ENCODE data around the gene SMC6. TPM values are rescaled to one million over a fixed set of nuclear protein-coding genes. Genes with fewer than 3 reads are reported as not detected.

Gene SMC6
- total and polyA plus RNA-seq, 12 donors = 4.2 to 18.6 (median 7.6) TPM

DNA sequence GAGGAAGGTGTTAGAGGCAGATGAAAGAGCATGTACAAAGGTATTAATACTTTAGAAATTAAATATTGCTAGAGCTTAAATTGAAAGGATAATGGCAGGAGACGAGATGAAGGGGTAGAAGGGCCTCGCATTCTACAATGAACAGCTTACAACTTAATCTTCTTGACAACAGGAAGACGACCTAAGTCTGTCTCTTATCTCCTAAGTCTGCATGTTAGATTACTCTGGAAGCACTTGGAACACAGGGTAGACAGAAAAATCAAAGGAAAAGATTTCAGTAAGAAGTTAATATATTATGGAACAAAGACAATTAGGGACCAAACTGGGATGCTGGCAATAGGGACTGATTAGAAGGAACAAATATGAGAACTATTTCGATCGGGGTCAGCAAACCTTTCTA is 34.9 kb downstream of the SMC6 start:
- TF ChIP-seq POLR2A (IDR thresholded peaks at IDR 0.05) (no peak), CTCF (IDR thresholded peaks at IDR 0.05) (no peak)
- no peak overlapping the region for H3K27ac ChIP-seq
- H3K9me3 ChIP-seq (replicated peaks in 1 of 3) = no peaks in the 10 kb centered on the region
- no peaks in the 10 kb centered on the region for H3K4me1 ChIP-seq (replicated peaks in 1 of 2)
- WGBS, 4 donors = 72 to 84% (median 81%) methylated on average over 5 of the region's 5 CpGs
- no peaks in the 10 kb centered on the region for H3K27me3 ChIP-seq
- H3K4me3 ChIP-seq = no peak overlapping the region
- no peak for DNase-seq
- peaks cover 0 to 36% of the 10 kb centered on the region in 2 donors for H3K36me3 ChIP-seq (replicated peaks in 1 of 2)
- intact Hi-C loops (cut with DNase I) = loop anchor here in 1 of 2 donors (10.0 kb wide), 1 partner anchor 106 kb away; no protein-coding TSS in a partner anchor

DNA sequence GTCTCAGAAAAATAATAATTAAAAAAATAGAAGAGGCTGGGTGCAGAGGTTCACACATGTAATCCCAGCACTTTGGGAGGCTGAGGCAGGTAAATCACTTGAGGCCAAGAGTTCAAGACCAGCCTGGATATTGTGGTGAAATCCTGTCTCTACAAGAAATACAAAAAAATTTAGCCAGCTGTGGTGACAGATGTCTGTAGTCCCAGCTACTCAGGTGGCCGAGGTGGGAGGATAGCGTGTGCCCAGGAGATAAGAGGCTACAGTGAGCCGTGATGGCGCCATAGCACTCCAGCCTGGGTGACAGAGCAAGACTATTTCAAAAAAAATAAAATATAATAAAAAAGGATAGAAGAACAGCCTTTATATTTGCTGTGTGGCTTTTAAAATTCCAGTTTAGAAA is 35.9 kb downstream of the SMC6 start:
- intact Hi-C loops (cut with DNase I) = loop anchor here in 1 of 2 donors (10.0 kb wide), 1 partner anchor 107 kb away; no protein-coding TSS in a partner anchor

DNA sequence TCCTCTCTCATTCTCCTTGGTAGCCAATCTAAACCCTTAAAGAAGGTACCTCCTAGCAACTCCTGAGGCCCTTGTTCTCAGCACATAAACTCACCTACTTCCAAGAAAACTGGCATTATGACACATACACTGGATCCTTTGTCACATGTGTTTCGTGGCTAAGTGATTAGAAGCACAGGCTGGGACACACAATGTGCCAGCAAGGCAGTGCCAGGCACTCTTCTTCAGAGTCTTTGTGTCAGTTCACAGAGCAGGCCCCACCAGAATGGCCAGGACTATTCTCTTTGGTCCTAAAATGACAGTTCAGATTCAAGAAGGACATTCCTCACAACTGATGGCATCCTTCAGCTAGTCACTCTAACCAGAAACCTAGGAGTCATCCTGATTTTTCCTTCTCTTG is 40.3 kb downstream of the SMC6 start:
- Histone ChIP-seq H3K9me3 (replicated peaks in 1 of 3) (no peaks in the 10 kb centered on the region), H3K27ac (no peak overlapping the region), H3K36me3 (replicated peaks in 1 of 2) (peaks cover 0 to 29% of the 10 kb centered on the region in 2 donors), H3K4me3 (no peak overlapping the region), H3K27me3 (no peaks in the 10 kb centered on the region), H3K4me1 (replicated peaks in 1 of 2) (no peaks in the 10 kb centered on the region)
- WGBS, 4 donors = 91 to 100% (median 97%) methylated on average over 1 of the region's 1 CpG
- intact Hi-C loops (cut with DNase I) = loop anchor here in 1 of 2 donors (10.0 kb wide), 1 partner anchor 112 kb away; no protein-coding TSS in a partner anchor
- DNase-seq = no peak
- TF ChIP-seq CTCF (IDR thresholded peaks at IDR 0.05) = no peak

More for the DNA sequence above, 35.9 kb downstream of the SMC6 start:
- WGBS, 4 donors = 91 to 97% (median 94%) methylated on average over 4 of the region's 4 CpGs
- Histone ChIP-seq H3K27me3 (no peaks in the 10 kb centered on the region), H3K4me3 (no peak overlapping the region), H3K9me3 (replicated peaks in 1 of 3) (no peaks in the 10 kb centered on the region), H3K4me1 (replicated peaks in 1 of 2) (no peaks in the 10 kb centered on the region), H3K36me3 (replicated peaks in 1 of 2) (peaks cover 0 to 41% of the 10 kb centered on the region in 2 donors), H3K27ac (no peak overlapping the region)
- TF ChIP-seq POLR2A (IDR thresholded peaks at IDR 0.05) (no peak), CTCF (IDR thresholded peaks at IDR 0.05) (no peak)
- DNase-seq = no peak

DNA sequence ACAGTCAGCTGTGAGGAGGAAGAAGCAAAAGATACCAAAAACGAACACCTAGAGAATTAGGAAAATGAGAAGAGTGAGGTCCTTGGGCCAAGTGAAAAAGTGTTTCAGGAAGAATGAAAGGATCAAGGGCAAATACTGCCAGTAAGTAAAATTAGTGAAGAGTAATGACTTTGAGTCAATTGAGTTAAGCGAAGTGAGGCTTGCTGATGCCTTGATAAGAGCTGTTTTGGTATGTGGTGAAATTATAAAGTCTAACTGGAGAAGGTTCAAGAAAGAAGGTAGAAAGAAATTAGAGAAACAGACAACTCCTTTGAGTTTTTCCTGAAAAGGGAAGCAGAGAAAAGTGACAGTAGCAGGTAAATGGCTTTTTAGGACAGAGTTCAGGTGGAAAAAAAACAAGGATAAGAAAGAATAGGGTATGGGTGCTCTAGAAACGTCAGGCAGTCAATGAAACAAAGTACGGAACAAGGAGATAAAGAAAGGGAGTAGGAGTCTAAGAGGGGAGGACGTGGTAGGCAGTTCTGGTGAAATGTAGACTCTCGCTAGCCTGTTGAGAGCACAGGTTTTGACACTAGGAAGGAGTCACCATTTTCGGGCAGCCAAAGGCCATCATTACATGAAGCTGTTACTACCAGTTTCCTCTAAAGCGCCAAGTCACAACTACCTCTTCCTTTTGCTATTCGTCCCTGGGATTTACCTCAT is 42.9 kb downstream of the SMC6 start:
- WGBS, 4 donors = 92 to 95% (median 94%) methylated on average over 9 of the region's 9 CpGs
- H3K27ac ChIP-seq = no peak overlapping the region
- H3K4me1 ChIP-seq (replicated peaks in 1 of 2) = no peaks in the 10 kb centered on the region
- no peak for TF ChIP-seq POLR2A (IDR thresholded peaks at IDR 0.05)
- no peak for TF ChIP-seq CTCF (IDR thresholded peaks at IDR 0.05)
- intact Hi-C loops (cut with DNase I) = loop anchor here in 1 of 2 donors (10.0 kb wide), 1 partner anchor 114 kb away; no protein-coding TSS in a partner anchor
- H3K27me3 ChIP-seq = no peaks in the 10 kb centered on the region
- no peak for DNase-seq
- H3K36me3 ChIP-seq (replicated peaks in 1 of 2) = peaks cover 0 to 16% of the 10 kb centered on the region in 2 donors
- H3K4me3 ChIP-seq = no peak overlapping the region
- no peaks in the 10 kb centered on the region for H3K9me3 ChIP-seq (replicated peaks in 1 of 3)

Measured in adrenal gland (tissue), 12 donors.